Mucosa of descending colon (tissue), 3 donors: ENCODE measurements around the gene JAM2. TPM values are rescaled to one million over a fixed set of nuclear protein-coding genes. Genes with fewer than 3 reads are reported as not detected.

ENCODE experiments used
- ATAC-seq: fragments of 200-7000 bp; cut with Tn5 transposase; one replicate; pipeline ENCODE4 v1.9.1; 2020; ENCODE audit warnings: mild to moderate bottlenecking, moderate library complexity
- DNase-seq, 3 donors: peaks; one replicate each; pipeline ENCODE4 v3.0.0-alpha.2; 2020
- H3K36me3 ChIP-seq: fragments of 200-600 bp; one replicate; pipeline ENCODE4 v1.8.0; 2021; ENCODE audit warnings: low read depth, mild to moderate bottlenecking
- H3K4me1 ChIP-seq: fragments of 200-600 bp; one replicate; pipeline ENCODE4 v1.8.0; 2021; ENCODE audit warnings: low read depth, mild to moderate bottlenecking
- H3K4me3 ChIP-seq: fragments of 200-600 bp; one replicate; pipeline ENCODE4 v1.8.0; 2021; ENCODE audit warnings: mild to moderate bottlenecking
- H3K9me3 ChIP-seq: fragments of 200-600 bp; one replicate; pipeline ENCODE4 v1.8.0; 2021; ENCODE audit warnings: mild to moderate bottlenecking
- intact Hi-C, 2 donors: fragments of 100-400 bp; cut with DNase I in 1 of 2; cut with micrococcal nuclease in 1 of 2; formaldehyde crosslinking; loops; one replicate each; pipeline versions ENCODE4 v1.11.0 to v1.11.1; 2022; cut with DNase I, micrococcal nuclease
- total RNA-seq, 3 donors: library from RNA; stranded (reverse); fragmentation: NEBNext Ultra II Directional in 2 of 3; extraction: Animal tissue kit (Norgen Biotek cat#: 25700) in 2 of 3; gene quantifications; one replicate each; pipeline versions ENCODE4 v1.2.1 to v1.2.4, GENCODE V29; 2021 to 2023
- TF ChIP-seq, protein P1 (sequence below): fragments of 200-600 bp; IDR thresholded peaks from one replicate; pipeline ENCODE4 v1.8.0; 2022; ENCODE audit warnings: antibody characterized with exemption, mild to moderate bottlenecking
- donor health status: DM: no; HTN: no; CAD: no; lungs with moderate emphysema.
- donor health status: DM: no; HTN: no; CAD: no.
- donor health status: DM: no; HTN: yes; CAD: no.

The JAM2 gene
- total RNA-seq, 3 donors from 2014 or later = 6.5 to 23.0 (median 8.3) TPM

DNA sequence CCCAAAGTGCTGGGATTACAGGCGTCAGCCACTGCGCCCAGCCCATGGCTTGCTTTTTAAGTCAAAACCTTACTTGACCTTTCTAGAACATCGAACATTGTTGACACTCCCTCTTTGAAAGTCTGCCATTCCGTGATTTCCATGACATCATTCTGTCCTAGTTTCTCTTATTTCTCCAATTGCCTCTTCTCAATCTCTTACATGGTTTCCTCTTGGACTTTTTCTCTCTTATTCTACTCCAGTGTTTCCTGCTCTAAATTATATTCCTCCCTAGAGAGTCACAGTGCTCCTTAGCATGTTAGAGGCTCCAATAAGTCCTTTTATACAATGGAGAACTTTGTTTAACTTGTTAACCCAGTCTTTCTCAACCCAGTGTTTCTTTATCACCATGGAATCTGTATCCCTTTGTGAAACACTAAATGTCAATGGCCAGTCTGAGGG is 25.5 kb downstream of the JAM2 start:
- H3K4me1 ChIP-seq = no peaks in the 10 kb centered on the region
- DNase-seq = no peak
- TF ChIP-seq, protein P1, sequence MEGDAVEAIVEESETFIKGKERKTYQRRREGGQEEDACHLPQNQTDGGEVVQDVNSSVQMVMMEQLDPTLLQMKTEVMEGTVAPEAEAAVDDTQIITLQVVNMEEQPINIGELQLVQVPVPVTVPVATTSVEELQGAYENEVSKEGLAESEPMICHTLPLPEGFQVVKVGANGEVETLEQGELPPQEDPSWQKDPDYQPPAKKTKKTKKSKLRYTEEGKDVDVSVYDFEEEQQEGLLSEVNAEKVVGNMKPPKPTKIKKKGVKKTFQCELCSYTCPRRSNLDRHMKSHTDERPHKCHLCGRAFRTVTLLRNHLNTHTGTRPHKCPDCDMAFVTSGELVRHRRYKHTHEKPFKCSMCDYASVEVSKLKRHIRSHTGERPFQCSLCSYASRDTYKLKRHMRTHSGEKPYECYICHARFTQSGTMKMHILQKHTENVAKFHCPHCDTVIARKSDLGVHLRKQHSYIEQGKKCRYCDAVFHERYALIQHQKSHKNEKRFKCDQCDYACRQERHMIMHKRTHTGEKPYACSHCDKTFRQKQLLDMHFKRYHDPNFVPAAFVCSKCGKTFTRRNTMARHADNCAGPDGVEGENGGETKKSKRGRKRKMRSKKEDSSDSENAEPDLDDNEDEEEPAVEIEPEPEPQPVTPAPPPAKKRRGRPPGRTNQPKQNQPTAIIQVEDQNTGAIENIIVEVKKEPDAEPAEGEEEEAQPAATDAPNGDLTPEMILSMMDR = no peak
- no peaks in the 10 kb centered on the region for H3K9me3 ChIP-seq
- intact Hi-C loops = no loop called here
- H3K36me3 ChIP-seq = no peaks in the 10 kb centered on the region
- no peak for ATAC-seq
- no peak overlapping the region for H3K4me3 ChIP-seq

DNA sequence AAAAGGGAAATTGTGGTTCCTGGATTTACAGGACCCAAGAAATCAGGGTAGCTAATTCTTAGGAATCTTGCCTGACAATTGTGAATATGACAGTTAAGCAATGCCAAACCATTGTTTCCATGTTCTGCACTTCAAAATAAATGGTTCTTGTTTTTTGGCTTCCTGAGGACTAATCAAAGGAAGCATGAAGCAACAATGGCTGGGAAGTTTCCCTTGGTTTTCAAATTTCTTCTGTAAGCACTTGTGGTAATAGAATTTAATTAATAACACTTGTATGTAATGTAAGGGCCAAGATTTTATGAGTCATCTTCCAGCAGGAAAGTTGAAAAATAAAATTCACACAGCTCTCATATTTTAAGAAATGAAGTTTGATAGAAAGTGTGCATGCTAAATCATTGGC is 31.7 kb downstream of the JAM2 start:
- ATAC-seq (no peak), DNase-seq (no peak)
- intact Hi-C loops = no loop called here
- Histone ChIP-seq H3K9me3 (no peaks in the 10 kb centered on the region), H3K4me3 (no peak overlapping the region), H3K36me3 (no peaks in the 10 kb centered on the region), H3K4me1 (no peaks in the 10 kb centered on the region)
- TF ChIP-seq, protein P1 = no peak

DNA sequence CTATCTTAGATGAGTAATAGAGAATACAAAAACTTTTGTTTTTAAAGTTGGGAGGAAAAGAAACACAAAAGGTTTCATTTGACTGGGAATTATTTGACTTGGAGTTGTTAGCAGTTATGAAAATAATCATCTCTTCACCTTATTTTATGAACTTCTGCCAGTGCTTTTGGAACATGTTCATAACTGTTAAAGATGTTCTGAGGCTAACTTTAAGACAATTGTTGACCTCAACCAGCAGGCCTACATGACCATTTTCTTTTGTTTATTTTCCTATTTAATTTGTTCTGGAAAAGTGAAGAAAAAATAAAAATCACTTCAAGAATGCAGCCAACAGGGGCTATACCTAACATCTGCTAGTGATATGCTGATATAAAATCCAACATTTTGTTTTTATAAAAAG is 37.4 kb downstream of the JAM2 start:
- intact Hi-C loops = no loop called here
- ATAC-seq = no peak
- Histone ChIP-seq H3K4me1 (no peaks in the 10 kb centered on the region), H3K36me3 (no peaks in the 10 kb centered on the region), H3K9me3 (no peaks in the 10 kb centered on the region), H3K4me3 (no peak overlapping the region)
- TF ChIP-seq, protein P1 = no peak
- no peak for DNase-seq

DNA sequence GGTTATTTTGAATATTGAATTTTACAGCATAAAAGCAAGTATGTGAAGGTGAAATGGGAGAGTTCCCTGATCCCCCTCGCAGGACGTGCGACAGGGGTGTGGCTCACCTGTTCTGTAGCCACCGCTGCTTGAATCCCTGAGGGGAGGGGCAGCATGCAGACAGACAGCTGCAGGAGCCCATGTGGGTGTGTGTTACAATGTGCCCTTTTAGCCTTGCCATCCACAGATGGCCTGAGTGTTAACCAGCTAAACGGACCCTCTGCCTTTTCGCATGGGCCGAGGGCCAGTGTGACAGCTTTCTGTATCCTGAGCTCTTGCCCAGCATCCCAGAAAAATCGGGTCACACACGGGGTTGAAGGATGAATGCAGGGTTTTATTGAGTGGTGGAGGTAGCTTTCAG is 43.3 kb downstream of the JAM2 start:
- Histone ChIP-seq H3K36me3 (no peaks in the 10 kb centered on the region), H3K4me3 (no peak overlapping the region), H3K9me3 (no peaks in the 10 kb centered on the region), H3K4me1 (no peaks in the 10 kb centered on the region)
- intact Hi-C loops = no loop called here
- ATAC-seq = no peak
- DNase-seq = no peak
- TF ChIP-seq, protein P1 = no peak

DNA sequence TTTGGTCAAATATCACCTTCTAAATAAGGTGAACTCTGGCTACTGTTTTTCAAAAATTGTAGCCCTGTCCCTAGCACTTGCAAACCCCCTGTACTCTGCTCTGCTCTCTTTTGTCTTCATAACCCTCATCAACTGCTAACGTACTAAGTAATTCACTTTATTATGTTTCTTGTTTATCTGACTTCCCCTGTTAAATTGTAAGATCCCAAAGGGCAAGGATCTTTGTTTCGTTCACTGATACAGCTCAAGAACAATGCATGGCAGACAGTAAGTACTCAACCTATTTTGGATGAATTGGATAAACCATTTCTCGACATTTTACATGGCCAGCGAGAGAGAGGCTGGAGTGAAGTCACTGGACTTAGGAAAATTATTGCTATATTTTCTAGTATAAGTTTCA is 48.7 kb downstream of the JAM2 start:
- ATAC-seq = no peak
- no peak for DNase-seq
- intact Hi-C loops = no loop called here
- Histone ChIP-seq H3K9me3 (no peaks in the 10 kb centered on the region), H3K36me3 (no peaks in the 10 kb centered on the region), H3K4me3 (no peak overlapping the region), H3K4me1 (no peaks in the 10 kb centered on the region)
- TF ChIP-seq, protein P1 = no peak
